ENCODE results near the gene LDAH.

LDAH gene

DNA sequence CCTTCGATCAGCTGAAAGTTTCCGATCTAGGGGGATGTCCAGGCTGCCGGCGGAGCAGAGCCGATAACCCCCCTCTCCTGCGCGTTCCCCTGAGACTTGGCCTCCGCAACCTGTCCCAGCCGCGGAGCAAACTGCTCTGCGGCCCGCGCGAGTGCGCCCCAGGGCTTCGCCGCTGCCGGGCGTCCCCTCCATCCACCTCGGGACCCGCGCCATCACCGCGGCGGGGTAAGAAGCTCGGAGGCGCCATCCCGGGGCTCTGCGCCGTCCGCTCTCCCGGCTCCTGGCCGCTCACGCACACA lies 156.9 kb downstream of the LDAH start:
- FAIRE-seq, result no peak

DNA sequence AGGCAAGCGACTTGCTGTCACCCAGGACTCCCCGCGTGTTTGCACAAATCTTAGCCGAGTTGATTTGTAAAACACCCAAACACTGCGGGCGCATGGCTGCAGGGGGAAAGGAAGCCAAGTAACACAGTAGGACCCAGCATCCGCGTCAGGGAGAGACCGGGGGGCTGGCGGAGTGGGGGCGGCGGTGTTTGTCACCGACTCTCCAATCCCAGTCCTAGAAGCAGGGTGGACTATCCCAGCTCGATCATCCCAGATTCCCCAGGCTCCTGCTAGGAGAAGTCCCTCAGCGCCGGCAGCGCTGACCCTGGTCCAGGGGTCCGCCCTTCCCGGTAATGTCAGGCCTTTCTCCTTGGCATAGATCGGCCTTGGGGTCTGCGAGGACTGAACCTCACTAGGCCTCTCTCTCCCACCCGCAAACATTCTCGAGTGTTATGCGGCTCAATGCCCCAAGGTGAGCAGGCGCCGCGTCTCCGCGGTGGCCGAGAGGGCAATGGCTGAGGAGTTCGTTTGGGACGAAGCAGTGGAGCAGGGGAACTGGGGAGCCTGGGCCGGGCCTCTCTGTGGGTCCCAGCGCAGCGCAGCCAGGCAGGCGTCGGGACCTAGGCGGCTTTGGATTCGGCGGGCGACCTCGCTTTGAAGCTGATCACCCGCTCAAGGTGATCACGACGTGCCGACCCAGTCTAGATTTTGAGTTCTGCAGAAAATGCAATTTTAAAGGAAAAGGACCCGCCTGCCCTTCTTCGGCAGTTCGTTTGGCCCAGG lies 157.5 kb downstream of the LDAH start:
- FAIRE-seq, result no peak

DNA sequence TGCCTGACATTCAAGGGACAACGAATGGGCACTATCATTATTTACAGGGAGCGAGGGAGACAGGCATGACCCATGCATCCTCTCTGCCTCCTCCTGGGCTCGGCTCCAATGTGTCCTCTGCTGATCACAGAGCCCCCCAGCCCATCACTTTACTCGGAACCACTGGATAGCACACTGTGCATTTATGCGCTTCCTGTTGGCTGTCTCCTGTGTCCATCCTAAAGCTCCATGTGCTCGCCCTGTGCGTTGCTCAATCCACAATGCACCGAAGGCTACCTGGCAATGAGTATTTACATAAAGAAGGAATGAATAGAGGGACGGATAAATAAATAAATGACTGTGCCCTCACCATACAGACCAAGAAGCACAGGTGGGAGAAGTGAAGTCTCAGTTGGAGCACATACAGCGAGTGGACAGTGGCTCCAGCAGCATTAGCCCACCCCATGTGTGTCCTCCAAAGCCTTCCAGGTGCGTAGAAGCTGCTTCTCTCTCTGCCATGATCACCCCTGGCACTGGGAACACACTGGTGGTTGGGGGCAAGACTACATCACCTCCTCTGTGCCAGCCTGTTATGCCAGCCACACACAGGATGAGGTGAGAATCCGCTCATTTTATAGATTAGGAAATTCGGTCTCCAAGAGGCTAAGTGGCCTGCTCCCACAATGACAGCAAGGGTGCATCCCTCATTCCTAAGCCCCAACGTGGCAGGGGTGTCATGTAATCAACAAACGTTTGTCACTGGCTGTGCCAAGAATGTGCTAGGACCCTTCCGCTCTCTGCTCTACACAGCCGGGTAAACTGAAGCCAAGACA lies 158.3 kb downstream of the LDAH start:
- no peak for FAIRE-seq

DNA sequence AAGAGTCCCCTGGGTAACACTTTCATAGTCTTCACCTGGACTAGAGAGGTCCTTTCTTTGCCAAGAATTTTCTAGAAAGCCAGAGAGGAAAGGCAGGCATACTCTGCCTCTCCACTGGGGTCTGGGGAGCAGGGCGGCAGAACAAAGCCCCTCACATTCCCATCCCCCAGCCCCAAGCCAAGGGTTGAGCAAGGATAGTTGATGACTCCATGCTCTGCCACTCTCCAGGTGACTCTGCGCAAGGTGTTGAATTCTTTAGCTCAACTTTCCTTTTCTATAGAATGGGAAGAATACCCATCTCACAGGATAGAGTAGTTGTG lies 158.9 kb downstream of the LDAH start:
- FAIRE-seq, result no peak

DNA sequence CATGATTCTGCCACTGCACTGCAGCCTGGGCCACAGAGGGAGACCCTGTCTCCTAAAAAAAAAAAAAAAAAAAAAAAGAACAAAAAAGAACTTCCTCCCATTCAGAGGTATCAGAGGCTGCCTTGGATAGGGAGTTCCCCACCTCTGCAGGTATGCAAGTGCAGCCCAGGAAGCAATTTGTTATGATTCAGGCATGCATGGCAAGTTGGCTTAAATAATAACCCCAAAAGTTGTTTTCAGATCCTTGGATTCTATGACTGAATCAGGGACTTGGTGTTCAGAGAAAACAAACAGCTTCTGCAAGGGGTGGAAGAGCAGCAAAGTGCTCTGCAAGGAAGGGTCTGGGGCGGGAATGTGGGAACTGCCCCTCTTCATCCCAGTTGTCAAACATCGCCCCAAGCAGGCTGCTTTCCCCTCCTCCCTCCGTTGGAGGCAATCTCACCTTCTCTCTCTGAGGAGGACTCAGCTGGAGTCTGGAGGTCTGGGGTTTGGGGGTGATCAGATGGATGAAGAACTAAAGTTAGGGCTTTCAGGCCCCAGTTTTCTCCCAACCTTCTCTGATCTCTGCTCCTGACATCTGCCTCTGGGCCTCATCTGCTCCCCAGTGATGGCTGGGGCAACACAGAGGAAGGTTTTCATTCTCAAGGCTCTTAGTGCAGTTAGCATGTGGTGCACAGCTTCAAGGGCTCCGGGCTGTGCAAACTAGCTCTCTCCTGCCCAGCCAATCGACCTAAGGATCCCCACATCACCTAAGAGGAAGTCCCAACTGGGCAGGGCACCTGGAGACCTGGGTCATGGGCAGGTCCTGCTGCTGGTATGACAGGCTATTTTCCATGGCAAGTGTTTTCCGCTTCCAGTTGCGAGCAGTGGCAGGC lies 159.5 kb downstream of the LDAH start:
- no peak for FAIRE-seq

DNA sequence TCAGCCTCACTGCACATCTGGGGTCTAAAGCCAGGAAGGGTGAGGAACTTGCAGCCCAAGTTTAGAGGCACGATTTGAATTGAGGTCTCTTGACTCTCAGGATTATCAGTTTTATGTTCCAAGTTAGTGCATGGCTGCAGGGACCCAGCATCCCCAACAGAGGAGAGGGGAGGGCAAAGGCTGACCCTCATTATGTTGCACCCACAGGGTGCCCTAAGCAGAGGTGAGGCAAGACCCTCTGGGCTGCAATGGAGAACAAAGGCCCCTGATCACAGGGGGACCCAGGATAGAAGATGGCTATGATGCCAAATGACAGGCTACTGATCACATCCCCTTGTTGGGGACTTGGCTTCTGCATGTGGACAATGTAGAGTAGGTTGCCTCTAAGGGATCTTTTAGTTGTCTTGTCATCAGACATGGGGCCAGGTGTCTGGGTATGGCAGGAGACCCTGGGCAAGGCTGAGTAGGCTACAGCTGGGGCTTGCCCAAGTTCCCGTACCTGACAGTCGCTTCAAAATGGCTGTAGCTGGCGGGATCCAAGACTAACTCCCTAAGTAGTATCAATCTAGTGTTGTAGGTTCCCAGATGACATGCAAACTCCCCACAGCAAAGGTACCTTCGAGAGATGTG lies 160.5 kb downstream of the LDAH start:
- FAIRE-seq, result no peak

DNA sequence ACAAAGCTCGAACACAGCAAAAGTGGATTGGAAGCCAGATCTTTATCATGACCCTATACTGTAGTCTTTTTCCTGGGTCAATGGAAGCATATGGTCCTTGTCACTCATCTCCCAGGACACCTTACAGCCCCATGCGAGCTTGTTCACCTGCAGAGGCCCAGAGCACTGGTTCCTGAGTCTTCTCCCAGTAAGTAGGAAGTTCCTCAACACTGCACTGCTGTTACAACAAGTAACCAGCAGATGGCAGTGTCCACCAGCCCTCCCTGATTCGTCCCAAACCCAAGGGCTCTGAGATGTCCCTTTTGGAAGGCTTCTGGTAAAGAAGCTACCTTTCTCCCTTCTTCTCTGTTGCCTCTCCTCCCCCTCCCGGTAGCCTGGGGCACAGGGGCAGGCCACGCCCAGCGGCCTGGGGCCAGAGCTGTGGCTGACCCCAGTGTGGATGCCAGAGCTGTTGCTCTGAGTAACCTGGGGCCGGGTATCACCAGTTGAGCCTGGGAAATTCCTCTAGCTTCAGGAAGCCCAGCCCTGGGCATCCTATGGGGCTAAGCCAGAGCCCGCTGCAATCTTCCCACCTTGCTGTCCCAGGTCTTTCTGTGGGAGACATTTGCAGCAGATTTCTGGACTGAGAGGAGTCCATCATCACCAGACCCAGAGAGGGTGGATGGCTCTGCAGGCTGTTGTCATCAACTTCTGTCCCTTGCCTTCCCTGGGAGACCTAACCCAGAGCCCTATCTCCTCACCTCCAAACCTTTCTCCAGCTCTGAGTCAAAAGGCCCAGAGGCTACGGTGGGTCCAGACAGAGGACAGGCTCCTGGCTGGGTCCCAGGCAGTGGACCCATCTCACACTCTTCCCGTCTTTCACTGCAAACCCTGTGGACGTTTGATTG lies 161.2 kb downstream of the LDAH start:
- FAIRE-seq, result peak; percentile 26

DNA sequence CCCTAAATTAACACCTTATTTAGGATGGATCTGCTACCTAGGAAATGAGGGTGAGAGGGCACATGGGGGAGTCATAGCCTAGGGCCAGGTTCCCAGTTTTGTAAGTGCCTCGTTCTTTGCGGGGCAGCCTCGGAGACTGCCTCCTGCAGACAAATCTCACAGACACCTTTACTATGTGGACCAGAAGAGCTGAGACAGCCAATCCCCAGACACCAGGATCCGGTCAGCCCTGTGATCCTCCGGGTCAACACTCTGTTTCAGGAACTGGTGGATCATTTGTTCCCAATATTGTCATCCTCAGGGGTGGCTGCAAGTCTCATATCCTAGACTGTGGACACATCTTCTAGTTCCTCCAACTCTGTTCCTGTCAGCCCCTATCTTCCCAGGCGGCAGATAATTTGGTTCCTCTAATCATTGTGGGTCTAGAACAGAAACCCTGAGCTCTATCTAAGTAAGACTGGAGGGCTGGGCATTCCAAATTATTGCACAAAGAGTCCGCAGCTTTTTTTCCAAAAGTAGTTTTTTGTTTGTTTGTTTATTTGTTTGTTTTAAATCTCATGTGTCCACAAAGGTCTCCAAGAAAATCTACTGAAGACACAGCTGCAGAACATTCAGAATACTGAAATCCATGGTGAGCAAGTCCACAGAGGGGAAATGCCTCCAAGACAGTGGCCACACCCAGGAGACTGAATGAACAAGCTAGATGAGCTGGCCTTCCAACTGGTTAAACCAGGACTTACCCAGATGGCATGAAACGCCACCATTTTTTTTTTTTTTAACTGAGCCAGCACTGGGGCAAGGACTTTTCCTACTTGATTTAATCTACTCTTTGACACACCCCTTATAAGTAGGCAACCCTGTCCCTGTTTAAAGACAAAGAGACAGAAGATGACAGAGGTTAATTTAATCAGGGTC lies 162.1 kb downstream of the LDAH start:
- FAIRE-seq, result no peak

DNA sequence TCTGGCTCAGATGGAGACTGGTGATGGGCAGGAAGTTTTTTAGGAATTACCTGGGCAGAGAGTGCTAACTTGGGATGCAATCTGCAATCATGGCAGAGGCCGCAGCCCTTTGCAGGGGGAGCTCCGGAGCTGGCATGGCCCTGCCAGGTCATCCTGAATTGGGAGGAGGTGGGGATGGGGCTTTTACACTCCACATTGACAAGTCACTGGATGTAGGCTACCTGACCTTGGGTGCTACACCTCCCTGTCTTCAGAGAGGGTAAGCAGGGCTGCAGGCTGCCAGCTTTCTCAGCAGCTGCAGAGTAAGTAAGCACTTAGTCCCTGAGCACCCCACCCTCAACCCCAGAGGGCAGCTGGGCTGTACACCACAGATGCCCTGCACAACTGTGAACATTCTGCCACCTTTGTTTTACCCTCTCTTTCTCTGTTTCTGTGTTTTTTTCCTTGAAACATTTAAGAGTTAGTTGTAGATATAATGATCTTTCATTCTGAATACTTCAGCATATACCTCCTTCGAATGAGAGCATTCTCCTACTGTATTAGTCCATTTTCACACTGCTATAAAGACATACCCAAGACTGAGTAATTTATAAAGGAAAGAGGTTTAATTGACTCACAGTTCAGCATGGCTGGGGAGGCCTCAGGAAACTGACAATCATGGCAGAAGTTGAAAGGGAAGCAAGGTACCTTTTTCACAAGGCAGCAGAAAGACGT lies 165.2 kb downstream of the LDAH start:
- no peak for FAIRE-seq

DNA sequence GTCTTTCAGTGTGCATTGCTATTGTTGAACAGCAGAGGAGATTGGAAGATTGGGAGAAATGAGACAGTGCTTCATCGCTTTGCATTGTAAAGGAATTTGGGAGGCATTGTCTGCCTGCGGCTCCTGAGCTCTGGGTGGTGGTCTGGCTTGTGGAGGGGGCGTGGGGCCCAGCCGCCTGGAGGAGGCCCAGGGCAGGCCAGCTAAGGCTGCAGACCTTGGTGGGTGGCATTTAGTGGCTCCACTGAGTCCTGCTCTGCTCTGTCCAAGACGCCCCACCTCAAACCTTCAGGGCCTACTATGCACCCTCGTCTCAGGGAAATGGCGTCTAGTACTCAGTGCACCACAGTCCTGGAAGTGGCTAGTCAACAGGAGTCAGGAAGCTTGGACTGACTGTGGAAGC lies 166.3 kb downstream of the LDAH start:
- FAIRE-seq, result no peak

DNA sequence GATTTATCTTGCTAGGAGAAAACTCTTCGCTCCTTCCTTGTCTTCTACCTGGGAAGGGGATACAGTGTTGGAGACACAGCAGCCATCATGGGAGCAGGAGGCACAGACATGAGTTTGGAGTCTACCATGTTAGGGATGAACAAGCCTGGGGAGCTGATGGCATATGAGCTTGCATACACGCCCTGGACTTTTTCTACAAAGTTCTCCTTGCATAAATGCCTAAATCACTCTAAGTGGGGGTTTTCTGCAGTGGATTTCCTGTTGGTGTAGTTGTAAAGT lies 168.4 kb downstream of the LDAH start:
- no peak for FAIRE-seq

DNA sequence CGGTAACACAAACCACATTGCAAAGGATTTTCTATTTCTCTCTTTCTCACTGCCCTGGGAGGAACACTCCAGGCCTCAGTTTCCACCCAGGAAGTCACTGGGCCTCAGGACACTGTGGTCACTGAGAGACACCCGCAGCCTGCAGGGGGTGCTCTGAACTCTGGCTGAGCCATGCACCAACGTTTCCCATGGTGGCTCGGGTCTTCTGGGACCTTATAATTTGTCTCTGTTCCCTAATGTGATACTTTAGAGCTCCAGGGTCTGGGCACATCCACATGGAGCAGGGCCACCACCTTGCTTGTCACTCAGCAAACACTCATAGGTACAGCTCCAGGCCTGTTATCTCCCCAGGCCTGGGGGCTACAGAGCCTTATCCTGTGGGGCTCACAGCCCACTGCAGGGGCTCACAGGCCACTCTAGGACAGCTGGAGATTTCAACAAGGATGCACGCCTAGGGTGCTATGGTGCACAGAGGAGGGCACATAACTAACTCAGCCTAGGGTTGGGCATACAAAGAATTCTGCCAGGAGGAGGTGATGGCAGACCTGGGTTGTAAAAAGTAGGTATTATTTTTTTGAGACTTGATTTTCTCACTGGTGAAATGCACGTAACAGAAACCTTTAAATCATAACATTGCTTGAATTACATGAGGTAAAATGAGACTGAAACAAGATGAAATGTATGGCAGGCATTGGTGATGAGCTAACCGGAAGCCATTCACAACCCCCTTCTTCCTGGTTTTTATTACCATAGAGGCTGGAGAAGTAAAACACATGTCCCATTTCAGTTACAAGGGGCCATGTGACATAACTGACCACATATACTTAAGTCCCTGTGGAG lies 169.0 kb downstream of the LDAH start:
- no peak for FAIRE-seq

DNA sequence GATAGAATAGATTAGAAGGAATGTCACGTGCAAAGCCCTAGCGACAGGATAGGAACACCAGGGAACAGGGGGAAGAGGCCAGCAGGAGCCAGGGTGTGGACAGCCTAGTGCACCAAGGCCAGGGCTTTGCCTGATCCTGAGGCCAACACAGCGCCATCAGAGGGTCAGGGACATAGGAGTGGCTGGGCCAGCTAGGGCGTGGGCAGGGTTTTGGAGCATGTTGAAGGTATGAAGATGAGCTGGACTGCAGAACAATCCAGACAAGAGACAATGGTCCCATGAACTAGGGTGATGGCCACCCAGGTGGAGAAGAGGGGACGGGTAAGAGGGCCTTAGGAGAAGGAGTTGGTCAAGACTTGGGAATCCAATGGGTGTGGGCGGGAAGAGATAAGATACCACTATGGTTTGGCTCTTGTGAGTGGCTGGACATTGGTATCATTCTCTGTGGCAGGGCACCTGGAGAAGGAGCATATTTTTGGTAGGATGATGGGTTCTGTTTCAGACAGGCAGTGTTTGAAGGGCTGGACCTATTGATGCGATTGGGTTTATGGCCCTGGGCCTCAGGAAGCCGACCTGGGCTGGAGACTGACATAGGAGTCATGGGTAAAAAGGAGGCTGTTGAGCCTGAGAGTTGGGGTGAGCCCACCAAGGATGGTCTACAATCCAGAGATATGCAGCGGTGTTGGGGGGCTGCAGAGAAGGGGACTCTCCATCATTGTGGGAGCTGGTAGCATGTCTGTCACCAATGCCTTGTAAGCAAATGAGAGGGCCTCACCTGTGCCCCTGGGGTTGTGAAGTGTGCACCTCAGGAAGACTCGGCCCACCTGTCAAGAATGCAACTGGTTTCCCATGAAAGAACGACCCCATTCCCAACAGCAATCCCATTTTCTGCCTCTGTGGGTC lies 170.0 kb downstream of the LDAH start:
- no peak for FAIRE-seq

DNA sequence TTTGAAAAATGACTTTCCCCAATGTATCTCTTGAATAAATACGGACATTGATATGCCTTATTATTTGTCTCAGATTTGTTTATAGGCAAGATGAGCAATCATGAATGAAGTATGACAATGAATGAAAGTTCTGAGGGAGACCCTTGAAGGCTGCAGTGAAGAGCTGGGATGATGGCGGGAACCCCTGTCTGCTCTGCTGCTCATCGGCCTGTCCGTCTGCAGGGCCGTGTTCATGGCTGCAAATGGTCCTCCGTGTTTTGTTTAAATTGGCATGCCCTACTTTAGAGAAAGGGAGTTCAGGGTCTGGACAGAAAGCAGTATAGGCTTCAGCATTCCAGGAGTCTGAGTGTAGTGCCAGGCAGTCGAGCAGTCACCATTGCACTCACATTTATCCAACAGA lies 170.8 kb downstream of the LDAH start:
- FAIRE-seq, result no peak

DNA sequence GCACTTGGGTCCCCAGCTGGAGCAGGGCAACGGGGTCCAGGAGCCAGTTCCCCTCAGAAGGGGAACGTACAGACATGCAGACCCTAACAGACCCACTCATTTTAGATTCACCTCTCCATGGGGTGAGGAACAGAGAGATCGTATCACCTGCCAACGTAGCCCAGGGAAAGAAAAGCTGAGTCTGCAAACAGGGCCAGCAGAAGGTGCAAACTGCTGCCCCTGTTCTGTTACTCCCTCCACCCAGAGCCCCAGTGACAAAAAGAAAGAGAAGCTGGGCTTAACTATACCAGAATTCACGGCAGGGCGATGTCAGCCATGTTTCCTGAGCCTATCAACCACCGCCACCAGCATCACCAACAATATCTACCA lies 171.2 kb downstream of the LDAH start:
- no peak for FAIRE-seq

DNA sequence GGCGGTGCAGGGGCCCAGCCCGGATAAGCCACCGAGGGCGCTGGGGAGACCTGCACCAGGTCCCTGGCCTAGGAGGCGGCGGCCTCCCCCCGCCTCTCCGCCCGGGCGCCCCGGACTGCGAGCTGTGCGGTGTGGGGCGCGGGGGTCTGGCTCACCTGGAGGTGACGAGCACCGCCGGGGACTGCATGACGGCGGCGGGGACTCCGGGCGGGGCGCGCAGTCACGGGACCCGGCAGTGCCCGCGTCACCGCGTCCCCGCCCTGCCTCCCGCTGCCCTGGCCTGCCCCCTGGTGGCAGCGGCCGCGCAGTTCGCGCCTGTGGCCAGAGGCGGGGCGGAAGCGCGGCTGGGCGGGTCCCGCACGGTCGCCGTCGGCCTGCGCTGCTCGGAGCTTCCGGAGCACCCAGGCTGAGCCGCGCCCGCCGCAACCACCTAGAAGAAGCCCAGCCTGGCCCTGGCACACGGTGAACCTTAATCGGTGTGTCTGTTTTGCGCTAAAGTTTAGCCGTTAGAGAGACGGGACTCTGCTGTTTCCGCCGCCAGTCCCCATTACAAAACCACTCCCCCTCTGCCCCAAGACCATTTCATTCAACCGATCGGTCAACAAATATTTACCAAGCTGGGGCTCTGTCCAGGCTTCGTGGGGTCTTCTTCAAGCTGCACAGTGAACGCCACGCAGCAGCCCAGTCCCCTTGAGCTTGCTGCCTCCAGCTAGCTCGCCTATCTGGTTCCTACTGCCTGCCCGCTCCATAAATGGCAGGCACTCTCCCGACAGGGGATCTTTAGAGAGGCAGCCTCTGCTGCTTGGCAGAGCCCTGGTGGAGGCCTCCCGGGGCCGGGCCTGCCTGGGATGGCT lies 171.8 kb downstream of the LDAH start, which contains the start of gene HS1BP3:
TSS of gene HS1BP3 (minus strand) at position 222 of the 854 bp plus-strand sequence. CDS start at position 187, 35 bp downstream.
- no peak for FAIRE-seq

DNA sequence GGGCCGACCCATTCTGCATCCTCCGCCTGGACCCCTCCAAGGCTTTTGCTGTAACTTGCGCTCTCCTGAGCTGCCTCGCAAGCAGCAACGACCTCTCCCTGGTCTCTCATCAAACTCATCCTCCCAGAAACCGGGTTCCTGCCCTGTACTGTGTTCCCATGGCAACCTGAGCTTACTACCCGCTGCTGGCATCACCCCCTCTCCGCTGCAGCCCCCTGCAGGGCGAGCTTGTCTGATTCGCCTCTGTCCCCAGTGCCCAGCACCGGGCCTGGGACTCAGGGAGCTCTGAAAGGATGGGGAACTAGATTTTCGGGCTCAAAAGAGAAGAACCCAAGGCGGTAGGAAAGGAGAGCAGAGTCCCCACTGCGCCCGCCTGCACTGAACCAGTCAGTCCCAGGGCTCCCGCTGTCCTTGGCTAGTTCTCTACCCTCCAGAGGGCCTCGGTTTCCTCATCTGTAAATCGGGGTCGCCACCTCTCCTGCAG lies 172.5 kb downstream of the LDAH start:
- FAIRE-seq, result no peak
